HepG2 (cell line): Measurements from ENCODE around the gene TRIM66. TPM values are rescaled to one million over a fixed set of nuclear protein-coding genes. Genes with fewer than 3 reads are reported as not detected.
A peak's percentile ranks its signal among the peaks of the same experiment; 100 is the strongest.

Experiments used
- ELF1 ChIP-seq: sonication (generic); formaldehyde crosslinking; IDR thresholded peaks from 2 replicates; pipeline ENCODE4 v1.4.0; 2020; ENCODE audit warnings: missing genetic modification reagents
- GPN1 ChIP-seq: sonication (generic); formaldehyde crosslinking; IDR thresholded peaks from 2 replicates; pipeline ENCODE4 v1.5.1; 2020; ENCODE audit warnings: missing genetic modification reagents, borderline replicate concordance
- IRF2 ChIP-seq: IDR thresholded peaks from 2 replicates; pipeline ENCODE4 v1.6.1; 2018; ENCODE audit warnings: missing genetic modification reagents, missing compliant biosample characterization
- KDM1A ChIP-seq: IDR thresholded peaks from 2 replicates; pipeline ENCODE4 v1.6.1; 2016; ENCODE audit warnings: missing compliant biosample characterization
- NR2F6 ChIP-seq, 2 experiments: IDR thresholded peaks; 2 replicates each; pipeline ENCODE4 v1.6.1; 2016; ENCODE audit warnings: antibody characterized with exemption in 1 of 2, mild to moderate bottlenecking in 1 of 2
- NRL ChIP-seq: sonication (generic); formaldehyde crosslinking; IDR thresholded peaks from 2 replicates; pipeline ENCODE4 v1.5.0; 2020; ENCODE audit warnings: missing genetic modification reagents, mild to moderate bottlenecking, moderate library complexity, borderline replicate concordance
- PCBP1 ChIP-seq: fragments of 200-400 bp; formaldehyde crosslinking; IDR thresholded peaks from 2 replicates; pipeline ENCODE4 v1.6.1; 2017; ENCODE audit warnings: mild to moderate bottlenecking, low read depth, low read length, borderline replicate concordance
- PRMT3 ChIP-seq: sonication (generic); formaldehyde crosslinking; IDR thresholded peaks from 2 replicates; pipeline ENCODE4 v1.8.1; 2022; ENCODE audit warnings: low read depth, mild to moderate bottlenecking, moderate library complexity, missing genetic modification reagents, borderline replicate concordance
- RCOR2 ChIP-seq: IDR thresholded peaks from 2 replicates; pipeline ENCODE4 v1.6.1; 2016; ENCODE audit warnings: missing biosample characterization, missing genetic modification reagents
- RELA ChIP-seq: sonication (generic); formaldehyde crosslinking; IDR thresholded peaks from 2 replicates; pipeline ENCODE4 v1.4.0; 2020; ENCODE audit warnings: missing genetic modification reagents
- REPIN1 ChIP-seq: sonication (generic); formaldehyde crosslinking; IDR thresholded peaks from 2 replicates; pipeline ENCODE4 v1.8.0; 2022; ENCODE audit warnings: missing genetic modification reagents, low read depth, mild to moderate bottlenecking, borderline replicate concordance
- ZBTB1 ChIP-seq: sonication (generic); formaldehyde crosslinking; IDR thresholded peaks from 2 replicates; pipeline ENCODE4 v1.4.0; 2020; ENCODE audit warnings: missing genetic modification reagents, borderline replicate concordance
- ZBTB3 ChIP-seq: sonication (generic); formaldehyde crosslinking; IDR thresholded peaks from 2 replicates; pipeline ENCODE4 v1.4.0; 2020; ENCODE audit warnings: low read depth, mild to moderate bottlenecking, moderate library complexity, missing genetic modification reagents, borderline replicate concordance
- ZEB1 ChIP-seq: IDR thresholded peaks from 2 replicates; pipeline ENCODE4 v1.6.1; 2012; ENCODE audit warnings: mild to moderate bottlenecking, low read depth, inconsistent platforms; ENCODE audit not compliant: insufficient replicate concordance
- ZNF136 ChIP-seq: sonication (generic); formaldehyde crosslinking; IDR thresholded peaks from 2 replicates; pipeline ENCODE4 v1.8.1; 2022; ENCODE audit warnings: low read depth, mild to moderate bottlenecking, moderate library complexity, missing genetic modification reagents
- ZNF160 ChIP-seq: sonication (generic); formaldehyde crosslinking; IDR thresholded peaks from 2 replicates; pipeline ENCODE4 v1.8.0; 2022; ENCODE audit warnings: mild to moderate bottlenecking, inconsistent platforms, missing genetic modification reagents
- ZNF276 ChIP-seq: sonication (generic); formaldehyde crosslinking; IDR thresholded peaks from 2 replicates; pipeline ENCODE4 v1.4.0; 2020; ENCODE audit warnings: mild to moderate bottlenecking, low read depth, missing genetic modification reagents
- ZNF296 ChIP-seq: sonication (generic); formaldehyde crosslinking; conservative IDR thresholded peaks from 2 replicates; pipeline ENCODE4 v1.5.0; 2020; ENCODE audit warnings: mild to moderate bottlenecking, missing genetic modification reagents
- ZNF530 ChIP-seq: sonication (generic); formaldehyde crosslinking; IDR thresholded peaks from 2 replicates; pipeline ENCODE4 v1.5.0; 2020; ENCODE audit warnings: low read depth, mild to moderate bottlenecking, missing genetic modification reagents
- ZNF550 ChIP-seq: sonication (generic); formaldehyde crosslinking; IDR thresholded peaks from 2 replicates; pipeline ENCODE4 v1.4.0; 2020; ENCODE audit warnings: mild to moderate bottlenecking, missing genetic modification reagents, borderline replicate concordance
- ZNF691 ChIP-seq: sonication (generic); formaldehyde crosslinking; IDR thresholded peaks from 2 replicates; pipeline ENCODE4 v1.4.0; 2020; ENCODE audit warnings: missing genetic modification reagents, low read depth, mild to moderate bottlenecking, borderline replicate concordance
- ZNF770 ChIP-seq: sonication (generic); formaldehyde crosslinking; IDR thresholded peaks from 2 replicates; pipeline ENCODE4 v1.5.0; 2020; ENCODE audit warnings: mild to moderate bottlenecking, missing genetic modification reagents
- ZNF850 ChIP-seq: sonication (generic); formaldehyde crosslinking; conservative IDR thresholded peaks from 2 replicates; pipeline ENCODE4 v1.9.0; 2021; ENCODE audit warnings: mild to moderate bottlenecking, missing genetic modification reagents
- ZSCAN21 ChIP-seq: sonication (generic); formaldehyde crosslinking; IDR thresholded peaks from 2 replicates; pipeline ENCODE4 v1.8.0; 2022; ENCODE audit warnings: mild to moderate bottlenecking, missing genetic modification reagents, moderate library complexity, borderline replicate concordance
- ZSCAN9 ChIP-seq: IDR thresholded peaks from 2 replicates; pipeline ENCODE4 v1.6.1; 2016; ENCODE audit warnings: borderline replicate concordance
- polyA plus RNA-seq, 8 experiments: library from polyadenylated mRNA; depleted of rRNA in 3 of 8; stranded (reverse) in 7 of 8; unstranded in 1 of 8; fragments of >200 nt; fragmentation: Illumina TruSeq in 4 of 8; extraction: Trizol in 4 of 8; gene quantifications; 2 replicates each; pipeline versions ENCODE4 v1.2.1 to v1.2.3, GENCODE V29; 2011 to 2016; ENCODE audit warnings: low read depth in 4 of 8, missing spikeins in 1 of 8, mixed read lengths in 1 of 8; ENCODE audit not compliant: insufficient read depth in 1 of 8
- total RNA-seq, 5 experiments: library from RNA; depleted of rRNA; stranded (reverse); fragments of >200 nt; fragmentation: Illumina TruSeq; extraction: Trizol; gene quantifications; 2 replicates each; pipeline ENCODE4 v1.2.3, GENCODE V29; 2016; ENCODE audit warnings: low read depth in 1 of 5

Gene TRIM66
- total and polyA plus RNA-seq, 2 of the 13 experiments (the other 11 are each of a cell fraction or from before 2014, with no cell fraction given): 4.9 to 6.1 TPM

GRCh38 chr11:8593935-8594909, 88.2 kb downstream of the TRIM66 start, which contains the start of gene STK33 (continued):
- no peak for TF ChIP-seq ZNF691
- TF ChIP-seq RCOR2 (CRISPR knock-in tag): no peak
- TF ChIP-seq ZBTB3 (CRISPR knock-in tag): no peak
- TF ChIP-seq REPIN1 (CRISPR knock-in tag): no peak; the same call in 1 of the 2 replicates
- no peak for TF ChIP-seq PRMT3 (CRISPR knock-in tag)
- no peak for TF ChIP-seq ZNF850 (CRISPR knock-in tag)
- TF ChIP-seq ZBTB1: no peak
- peak; percentile 33; the same call in 1 of the 2 replicates for TF ChIP-seq ZSCAN9 (CRISPR knock-in tag)
- TF ChIP-seq ZNF530 (CRISPR knock-in tag): no peak
- TF ChIP-seq ZNF770 (CRISPR knock-in tag): no peak
- TF ChIP-seq ELF1 (CRISPR knock-in tag): no peak
- no peak for TF ChIP-seq ZEB1
- TF ChIP-seq PCBP1: no peak
- TF ChIP-seq GPN1 (CRISPR knock-in tag): no peak
- TF ChIP-seq ZNF160 (CRISPR knock-in tag): no peak
- no peak for TF ChIP-seq NR2F6 (IDR thresholded peaks at IDR 0.05)
- TF ChIP-seq NR2F6 (CRISPR knock-in tag; IDR thresholded peaks at IDR 0.05): no peak
- TF ChIP-seq ZNF136 (CRISPR knock-in tag): no peak
- TF ChIP-seq ZNF276 (CRISPR knock-in tag): peak; percentile 34; the same call in 1 of the 2 replicates
- TF ChIP-seq RELA (CRISPR knock-in tag): no peak
- peak; percentile 48; the same call in 1 of the 2 replicates for TF ChIP-seq ZSCAN21 (CRISPR knock-in tag)
- no peak for TF ChIP-seq KDM1A (CRISPR knock-in tag)
- TF ChIP-seq ZNF296 (CRISPR knock-in tag): no peak
- peak; percentile 17; the same call in 1 of the 2 replicates for TF ChIP-seq IRF2
- TF ChIP-seq ZNF550: no peak
- TF ChIP-seq NRL (CRISPR knock-in tag): peak; percentile 74; the same call in 1 of the 2 replicates
